ENCODE results near the gene RASAL3.
"Not testable (repeated sequence)": the region's sequence is repeated elsewhere in the genome, so short reads cannot be mapped to it uniquely, and the experiment has no call there.

Gene RASAL3

GRCh38 chr19:15418579-15419412 is 45.5 kb downstream of the RASAL3 start, which contains the start of gene AKAP8L:
TSS of gene AKAP8L (minus strand) at chr19:15418988. CDS start at chr19:15418923, 65 bp downstream.
- DNase-seq, result peak; percentile 99

GRCh38 chr19:15418231-15418578 is 46.1 kb downstream of the RASAL3 start:
- no peak for DNase-seq

- DNase-seq, result no peak
Measured at GRCh38 chr19:15417699-15418098, 46.6 kb downstream of the RASAL3 start.

GRCh38 chr19:15412832-15413231 is 51.5 kb downstream of the RASAL3 start:
- no peak for DNase-seq

DNA sequence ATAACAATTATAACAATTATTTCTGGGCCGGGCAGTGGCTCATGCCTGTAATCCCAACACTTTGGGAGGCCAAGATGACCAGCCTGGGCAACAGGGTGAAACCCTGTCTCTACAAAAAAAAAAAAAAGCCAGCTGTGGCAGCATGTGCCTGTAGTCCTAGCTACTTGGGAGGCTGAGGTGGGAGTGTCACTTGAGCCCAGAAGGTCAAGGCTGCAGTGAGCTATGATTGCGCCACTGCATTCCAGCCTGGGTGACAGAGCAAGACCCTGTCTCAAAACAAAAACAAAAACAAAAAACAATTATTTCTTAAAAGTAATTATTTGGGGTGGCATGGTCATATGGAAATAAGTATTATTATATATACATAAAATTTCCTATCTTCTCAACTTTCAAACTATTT is 53.0 kb downstream of the RASAL3 start:
- not testable (repeated sequence) for DNase-seq

- DNase-seq, result no peak
Measured at GRCh38 chr19:15404780-15405211, 59.5 kb downstream of the RASAL3 start.

GRCh38 chr19:15404097-15404779 is 60.1 kb downstream of the RASAL3 start:
- no peak for DNase-seq

DNA sequence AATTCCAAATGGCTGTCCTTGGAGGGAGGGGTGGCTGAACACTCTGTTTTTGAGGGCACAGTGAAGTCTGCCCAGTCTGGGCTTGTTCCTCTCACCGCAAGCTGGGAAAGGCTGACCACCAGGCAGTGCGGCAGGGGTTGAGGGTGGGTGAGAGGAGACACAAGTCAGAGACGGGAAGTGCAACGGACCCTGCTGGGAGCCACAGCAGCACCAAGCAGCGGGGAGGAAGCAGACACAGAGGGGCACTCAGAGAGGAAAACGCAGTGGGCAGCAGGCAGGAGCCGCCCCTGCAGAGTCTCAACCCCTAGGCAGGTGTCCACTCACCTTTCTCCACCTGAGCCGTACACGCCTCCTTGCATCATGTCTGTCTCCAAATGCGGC is 61.2 kb downstream of the RASAL3 start:
- DNase-seq, result no peak

- no peak for DNase-seq
Measured at GRCh38 chr19:15402411-15403150, 61.8 kb downstream of the RASAL3 start.

Measured in DMS 273 treated with DMSO at 0.1 percent for 48 hours (cell line).